GM19240 (cell line): ENCODE measurements around the gene SRR.
A peak's percentile ranks its signal among the peaks of the same experiment; 100 is the strongest.
"Not testable (repeated sequence)": the region's sequence is repeated elsewhere in the genome, so short reads cannot be mapped to it uniquely, and the experiment has no call there.

Experiments
- DNase-seq: peaks from one replicate; pipeline ENCODE4 v3.0.0; 2011; ENCODE audit warnings: low spot score; ENCODE audit not compliant: insufficient read length

The SRR gene

DNA sequence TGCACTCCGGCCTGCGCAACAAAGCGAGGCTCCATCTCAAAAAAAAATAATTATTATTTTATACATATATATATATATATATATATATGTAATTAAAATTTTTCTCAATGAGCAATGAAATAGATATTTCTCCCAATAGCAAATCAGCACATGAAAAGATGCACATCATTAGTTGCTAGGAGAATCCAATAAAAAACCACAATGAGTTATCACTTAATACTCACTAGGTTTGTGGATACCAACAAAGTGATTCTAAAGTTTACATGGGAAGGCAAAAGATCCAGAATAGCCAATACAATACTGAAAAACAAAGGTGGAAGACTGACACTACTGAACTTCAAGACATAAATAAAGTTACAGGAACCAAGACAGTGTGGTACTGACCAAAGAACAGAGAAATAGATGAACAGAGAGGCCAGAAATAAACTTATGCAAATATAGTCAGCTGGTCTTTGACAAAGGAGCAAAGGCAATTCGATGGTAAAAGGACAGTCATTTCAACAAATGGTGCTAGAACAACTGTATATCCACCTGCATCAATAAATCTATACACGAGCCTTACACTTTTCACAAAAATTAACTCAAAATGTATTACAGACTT is 13.8 kb upstream of the SRR start:
- no peak for DNase-seq

DNA sequence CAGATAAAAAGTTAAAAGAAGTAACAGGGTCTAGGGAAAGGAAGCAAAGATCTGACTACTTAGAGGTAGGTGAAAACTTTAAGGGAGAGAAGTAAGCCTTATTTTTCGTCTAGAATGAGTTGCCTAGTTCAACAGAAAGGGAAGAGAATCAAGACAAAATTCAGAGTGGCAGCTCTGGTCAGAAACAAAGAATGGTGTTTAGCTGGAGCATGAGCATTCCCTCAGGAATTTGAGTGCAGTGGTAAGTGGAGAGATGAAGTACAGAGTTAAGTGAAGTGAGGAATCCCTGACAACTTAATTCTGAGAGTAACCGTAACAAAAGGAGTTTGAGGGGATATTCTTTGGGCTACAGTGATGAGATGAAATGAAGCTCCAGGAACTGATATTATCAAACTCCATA is 11.7 kb upstream of the SRR start:
- no peak for DNase-seq

DNA sequence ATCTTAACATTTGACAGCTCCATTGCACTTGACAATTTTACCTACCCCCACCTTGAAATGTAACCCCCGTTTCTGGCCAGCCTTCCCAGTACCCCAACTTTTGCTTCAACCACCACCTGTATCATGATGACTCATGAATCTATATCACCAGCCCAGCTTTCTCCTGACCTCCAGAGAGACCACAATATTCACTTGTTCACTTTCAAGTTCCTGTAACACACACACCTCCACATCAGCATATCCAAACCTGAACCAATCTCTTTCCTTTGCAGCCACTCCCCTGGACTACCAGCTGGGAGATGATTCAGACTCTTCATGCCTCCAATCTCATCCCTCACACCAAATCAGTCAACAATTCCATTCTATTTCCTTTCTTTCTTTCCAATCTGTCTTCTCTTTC is 8.2 kb upstream of the SRR start:
- DNase-seq: peak; percentile 12

DNA sequence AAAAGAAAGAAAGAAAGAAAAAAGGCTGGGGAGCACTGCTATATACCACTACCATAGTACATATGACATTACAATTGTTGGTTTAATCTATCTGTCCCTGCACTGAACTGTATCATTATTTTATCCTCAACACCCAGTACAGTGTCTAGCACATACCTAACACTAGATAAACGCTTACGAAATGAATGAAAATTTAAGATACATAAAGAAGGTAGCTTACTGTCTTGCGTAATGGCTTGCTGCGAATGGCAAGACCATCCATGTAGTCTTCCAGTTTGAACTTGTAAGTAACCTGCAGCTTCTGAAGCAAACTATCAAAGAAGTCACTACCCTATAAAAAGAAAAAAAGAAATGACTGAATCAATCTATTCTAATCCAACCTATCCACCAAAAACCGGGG is 6.7 kb upstream of the SRR start:
- DNase-seq: no peak

- DNase-seq: no peak
Observed at GRCh38 chr17:2299136-2299535, 4.6 kb upstream of the SRR start.

GRCh38 chr17:2299756-2300155 is 4.0 kb upstream of the SRR start:
- no peak for DNase-seq

GRCh38 chr17:2302778-2303203 is 959 bp upstream of the SRR start:
- DNase-seq: no peak

DNA sequence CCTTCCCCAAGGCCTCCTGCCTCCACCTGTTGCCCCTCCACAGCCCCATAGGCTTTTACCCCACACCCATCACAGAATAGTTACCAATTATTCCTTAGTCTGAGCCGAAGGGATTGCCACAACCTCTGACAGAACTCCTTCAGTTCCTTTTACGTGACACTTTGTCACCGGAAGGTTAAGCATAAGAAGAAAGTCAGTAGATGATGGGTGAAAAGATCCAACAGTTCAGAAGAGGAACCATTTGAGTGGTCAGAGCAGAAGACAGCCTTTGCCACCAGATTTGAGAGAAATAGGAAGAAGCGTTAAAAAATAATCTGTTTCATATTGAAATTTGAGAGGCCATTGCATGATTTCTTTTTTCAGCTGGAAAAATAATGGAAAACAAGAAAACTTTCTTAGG is 1.2 kb downstream of the SRR start:
- DNase-seq: no peak

DNA sequence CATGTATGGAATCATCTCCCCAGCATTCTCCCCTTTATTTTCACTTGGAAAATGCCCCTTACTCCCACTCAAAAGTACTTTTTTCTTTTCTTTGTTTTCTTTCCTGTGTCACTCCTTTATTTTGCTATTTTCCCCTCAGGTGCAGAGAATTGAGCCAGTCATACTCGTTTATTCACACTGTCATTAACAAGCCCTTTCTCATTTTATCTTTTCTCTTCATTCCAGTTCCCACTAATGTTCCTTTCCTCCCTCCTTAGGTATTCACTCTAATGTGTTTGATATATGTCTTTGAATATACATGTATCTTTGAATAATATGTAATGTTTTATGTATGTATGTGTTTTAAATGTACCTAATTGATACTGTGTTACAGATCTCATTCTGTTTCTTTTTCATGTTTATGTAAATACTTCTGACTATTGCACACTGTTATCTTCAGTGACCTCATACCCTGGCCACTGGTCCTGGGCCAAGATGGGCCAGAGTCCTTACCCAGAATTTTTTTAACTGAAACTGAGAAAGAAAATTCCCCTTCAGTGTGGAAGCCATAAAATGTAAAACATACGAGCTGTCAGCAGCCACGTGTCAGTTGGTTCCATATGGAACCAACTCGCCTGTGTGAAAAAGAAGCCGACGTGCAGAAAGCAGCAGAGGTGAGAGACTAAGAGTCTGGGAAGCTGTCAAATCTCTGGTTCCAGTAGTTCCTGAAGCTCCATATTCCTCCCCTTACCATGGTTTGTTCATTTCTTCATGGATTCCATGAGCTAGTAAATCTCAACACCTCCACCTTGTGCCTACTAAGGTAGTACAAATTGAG is 5.8 kb downstream of the SRR start:
- no peak for DNase-seq

DNA sequence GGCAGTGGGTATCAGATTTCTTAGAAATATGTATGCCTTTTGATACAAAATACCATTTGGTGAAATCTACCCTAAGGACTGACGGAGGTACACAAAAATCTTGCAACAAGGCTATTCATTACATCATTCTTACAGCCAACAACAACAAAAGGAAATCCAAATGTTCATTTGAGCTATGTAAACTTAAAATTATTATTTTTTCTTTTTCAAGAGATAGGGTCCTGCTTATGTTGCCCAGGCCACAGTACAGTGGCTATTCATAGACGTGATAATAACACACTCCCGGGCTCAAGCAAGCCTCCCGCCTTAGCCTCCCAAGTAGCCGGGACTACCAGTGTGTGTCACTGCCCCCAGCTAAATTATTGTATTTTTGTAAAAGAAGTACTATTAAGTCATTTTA is 9.0 kb downstream of the SRR start:
- no peak for DNase-seq

- DNase-seq: not testable (repeated sequence)
Observed at GRCh38 chr17:2316916-2317205, 13.1 kb downstream of the SRR start.

DNA sequence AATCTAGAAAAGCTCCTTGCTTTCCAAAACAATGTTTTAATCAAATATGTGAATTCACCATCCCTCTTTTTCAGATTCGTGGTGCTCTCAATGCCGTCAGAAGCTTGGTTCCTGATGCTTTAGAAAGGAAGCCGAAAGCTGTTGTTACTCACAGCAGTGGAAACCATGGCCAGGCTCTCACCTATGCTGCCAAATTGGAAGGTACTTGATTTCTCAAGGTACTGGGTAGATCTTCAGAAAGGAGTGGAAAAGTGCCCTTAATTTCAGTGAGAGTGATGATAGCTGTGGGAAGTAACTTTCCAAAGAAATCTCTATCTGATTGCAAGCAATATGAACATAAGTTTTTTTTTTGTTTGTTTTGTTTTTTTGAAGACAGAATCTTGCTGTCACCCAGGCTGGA is 14.0 kb downstream of the SRR start:
- no peak for DNase-seq

DNA sequence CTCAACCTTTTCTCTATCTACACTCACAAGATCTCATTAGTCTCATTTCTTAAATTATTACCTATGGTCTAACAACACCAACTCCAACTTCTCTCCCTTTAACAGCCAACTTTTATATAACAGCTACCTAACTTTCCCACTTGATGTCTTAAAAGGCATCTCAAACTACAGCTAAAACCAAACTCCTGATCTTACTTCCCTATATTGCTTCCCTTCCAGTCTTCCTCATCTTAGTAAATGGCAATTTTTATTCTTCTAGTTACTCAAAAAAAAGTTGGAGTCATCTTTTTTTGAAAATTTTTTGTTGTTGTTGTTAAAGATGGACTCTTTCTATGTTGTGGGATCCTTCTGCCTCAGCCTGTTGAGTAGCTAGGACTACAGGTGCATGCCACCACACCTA is 15.3 kb downstream of the SRR start:
- DNase-seq: no peak

DNA sequence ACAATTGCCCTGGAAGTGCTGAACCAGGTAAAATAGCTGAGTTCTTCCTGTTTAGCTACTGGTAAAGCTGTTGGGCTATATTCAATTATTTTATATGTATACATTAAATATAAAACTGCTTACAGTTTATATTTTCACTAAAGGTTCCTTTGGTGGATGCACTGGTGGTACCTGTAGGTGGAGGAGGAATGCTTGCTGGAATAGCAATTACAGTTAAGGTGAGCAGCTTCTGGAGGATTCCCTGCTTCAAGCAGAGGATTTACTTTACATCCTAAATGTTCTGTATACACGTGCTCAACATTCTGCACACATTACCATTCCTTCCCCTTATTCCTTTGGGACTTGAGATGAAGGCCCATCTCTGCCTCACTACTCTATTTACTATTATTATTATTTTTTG is 17.6 kb downstream of the SRR start:
- DNase-seq: no peak

DNA sequence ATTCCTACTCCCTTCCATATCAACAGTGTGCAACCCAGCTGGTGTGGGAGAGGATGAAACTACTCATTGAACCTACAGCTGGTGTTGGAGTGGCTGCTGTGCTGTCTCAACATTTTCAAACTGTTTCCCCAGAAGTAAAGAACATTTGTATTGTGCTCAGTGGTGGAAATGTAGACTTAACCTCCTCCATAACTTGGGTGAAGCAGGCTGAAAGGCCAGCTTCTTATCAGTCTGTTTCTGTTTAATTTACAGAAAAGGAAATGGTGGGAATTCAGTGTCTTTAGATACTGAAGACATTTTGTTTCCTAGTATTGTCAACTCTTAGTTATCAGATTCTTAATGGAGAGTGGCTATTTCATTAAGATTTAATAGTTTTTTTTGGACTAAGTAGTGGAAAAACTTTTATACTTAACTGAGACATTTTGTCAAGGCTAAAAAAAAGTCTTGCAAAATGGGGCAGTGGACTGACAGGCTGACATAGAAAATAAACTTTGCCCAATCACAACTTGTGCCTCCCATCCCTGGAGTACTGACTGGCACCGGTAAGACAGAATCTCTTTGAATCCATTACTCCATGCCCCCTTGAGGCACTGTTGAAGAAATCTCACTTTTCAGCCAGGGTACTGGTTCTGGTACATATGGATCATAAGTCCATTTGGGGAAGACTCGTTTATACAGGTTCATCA is 20.0 kb downstream of the SRR start:
- DNase-seq: no peak

DNA sequence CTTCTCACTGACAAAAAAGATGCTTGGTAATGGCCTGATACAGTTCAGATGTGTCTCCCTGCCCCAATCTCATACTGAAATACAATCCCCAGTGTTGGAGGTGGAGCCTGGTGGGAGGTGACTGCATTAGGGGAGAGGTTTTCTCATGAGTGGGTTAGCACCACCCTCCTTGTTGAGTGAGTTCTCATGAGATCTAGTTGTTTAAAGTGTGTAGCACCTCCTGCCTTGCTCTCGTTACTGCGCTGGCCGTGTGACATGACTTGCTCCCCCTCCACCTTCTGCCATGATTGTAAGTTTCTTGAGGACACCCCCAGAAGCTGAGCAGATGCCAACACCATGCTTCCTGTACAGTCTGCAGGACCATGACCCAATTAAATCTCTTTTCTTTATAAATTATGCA is 27.6 kb downstream of the SRR start:
- DNase-seq: no peak

- DNase-seq: peak; percentile 13
Observed at GRCh38 chr17:2335726-2336214, 32.0 kb downstream of the SRR start.

DNA sequence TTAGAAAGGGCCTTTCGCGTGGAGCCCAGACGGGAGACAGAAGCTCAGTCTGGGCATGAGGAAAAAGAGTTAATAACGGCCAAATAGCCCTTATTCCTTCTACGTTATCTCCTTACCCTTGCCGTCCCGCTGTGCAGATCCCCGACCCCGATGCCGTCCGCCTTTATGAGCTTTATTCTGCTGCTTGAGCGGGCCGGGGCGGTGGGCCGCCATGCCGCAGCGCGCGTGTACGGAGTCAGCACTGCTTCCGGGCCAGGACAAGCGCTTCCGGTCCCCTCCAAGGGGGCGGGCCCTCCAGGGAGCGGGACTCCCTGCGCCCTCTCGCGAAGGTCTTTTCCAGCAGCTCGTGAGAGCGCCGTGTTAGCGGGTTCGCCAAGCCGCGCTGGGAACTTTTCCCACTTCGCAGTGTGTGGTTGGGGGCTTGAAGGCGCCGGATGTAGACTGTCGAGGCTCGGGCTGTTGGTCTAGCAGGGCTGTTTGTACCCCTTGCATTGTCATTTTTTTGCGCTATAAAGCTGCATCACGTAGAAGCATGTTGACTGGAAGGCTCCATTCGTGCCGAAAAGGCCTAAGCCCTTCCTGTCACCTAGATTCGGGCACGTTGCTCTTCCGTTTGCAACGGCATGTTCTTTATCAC is 32.6 kb downstream of the SRR start, which contains the start of gene TSR1:
Gene TSR1 (minus strand): TSS at position 243 of the 637 bp plus-strand sequence. CDS start 30 bp downstream, at position 213.
- DNase-seq: peak; percentile 99

DNA sequence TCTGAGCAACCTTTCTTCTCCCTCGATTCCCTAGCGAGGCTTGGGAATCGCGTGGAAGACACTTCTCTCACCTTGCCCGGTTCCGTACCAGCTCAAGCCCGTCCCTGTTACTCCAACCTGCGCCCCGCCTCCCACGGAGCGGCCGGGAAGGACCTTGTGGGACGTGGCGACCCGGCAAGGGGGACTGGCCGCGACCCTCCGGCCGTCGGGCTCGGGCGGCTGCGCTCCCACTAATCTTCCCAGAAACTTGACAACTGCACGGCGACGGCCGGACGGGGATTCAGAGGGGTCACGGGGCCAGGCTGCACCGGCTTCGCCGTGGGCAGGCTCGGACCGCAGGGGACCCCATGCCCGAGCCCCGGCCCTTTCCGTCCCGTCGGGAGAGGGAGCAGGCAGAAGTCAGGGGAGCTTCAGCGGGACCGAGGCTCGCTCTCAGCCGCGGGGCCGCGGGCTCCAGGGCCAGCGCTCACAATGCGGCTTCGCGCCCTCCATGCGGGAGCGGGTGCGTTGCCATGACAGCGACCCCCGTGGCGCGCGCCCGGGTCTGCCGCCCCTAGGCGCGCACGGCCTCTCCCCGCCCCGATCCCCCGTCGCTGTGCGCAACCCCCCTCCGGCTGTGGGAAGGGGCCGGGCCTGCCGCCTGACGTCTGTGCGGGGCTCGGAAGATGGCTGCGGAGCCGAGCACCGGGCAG is 33.2 kb downstream of the SRR start, which contains the start of gene SGSM2:
Gene SGSM2 (plus strand): TSS at position 650 of the 692 bp plus-strand sequence. CDS start 188 bp downstream, outside the sequence.
- DNase-seq: peak; percentile 63

DNA sequence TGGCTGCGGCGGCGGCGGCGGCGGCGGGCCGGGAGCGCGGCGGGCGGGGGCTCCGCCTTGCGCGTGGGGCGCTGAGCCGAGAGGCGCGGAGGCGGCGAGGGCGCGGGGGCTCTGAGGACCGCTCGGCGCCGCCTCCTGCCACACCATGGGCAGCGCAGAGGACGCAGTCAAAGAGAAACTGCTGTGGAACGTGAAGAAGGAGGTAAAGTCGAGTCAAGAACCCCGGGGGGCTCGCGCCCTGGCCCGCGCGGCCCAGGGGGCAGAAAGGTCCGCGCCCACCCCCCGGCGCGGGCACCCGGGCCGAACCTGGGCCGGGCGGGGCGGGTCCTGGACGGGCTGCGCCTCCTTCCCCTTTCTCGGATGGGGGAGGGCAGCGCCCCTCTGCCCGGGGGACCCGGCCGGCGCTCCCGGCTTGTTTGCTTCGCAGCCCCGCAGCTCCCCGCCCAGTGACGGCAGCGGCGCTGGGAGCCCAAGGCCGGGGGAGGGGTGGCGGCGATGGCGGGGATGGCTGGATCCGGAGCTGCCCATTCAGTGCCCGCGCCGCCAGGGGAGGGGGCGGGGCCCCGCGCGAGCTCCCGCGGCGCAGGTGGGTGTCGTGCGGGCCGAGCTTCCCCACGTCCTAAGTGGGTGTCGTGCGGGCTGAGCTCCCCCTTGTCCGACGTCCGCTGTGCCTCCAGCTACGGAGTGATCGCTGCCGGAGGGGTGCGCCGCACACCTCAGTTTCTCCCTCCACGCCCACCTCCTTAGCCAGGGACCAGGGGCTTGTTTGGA is 34.0 kb downstream of the SRR start:
- peak; percentile 62 for DNase-seq

- DNase-seq: no peak
Observed at GRCh38 chr17:2338315-2338657, 34.5 kb downstream of the SRR start.
